BE2C (cell line): ENCODE data around the gene PDE4A.
A peak's percentile ranks its signal among the peaks of the same experiment; 100 is the strongest.

ENCODE experiments used
- DNase-seq: peaks from one replicate; pipeline ENCODE4 v3.0.0-alpha.2; 2020
- H3K27me3 ChIP-seq: fragments of 250-450 bp; sonication (Bioruptor Pico); 2 replicates; pipeline ENCODE4 v1.5.1; 2020; ENCODE audit warnings: mild to moderate bottlenecking
- H3K36me3 ChIP-seq: fragments of 250-450 bp; sonication (Bioruptor Pico); 2 replicates; pipeline ENCODE4 v1.5.1; 2020; ENCODE audit warnings: mild to moderate bottlenecking
- H3K4me1 ChIP-seq: fragments of 250-450 bp; sonication (Bioruptor Pico); 2 replicates; pipeline ENCODE4 v1.5.1; 2020
- H3K4me3 ChIP-seq: 2 replicates; pipeline ENCODE4 v1.5.1; 2011; ENCODE audit warnings: low read depth, low read length
- H3K9me3 ChIP-seq: fragments of 250-450 bp; sonication (Bioruptor Pico); 2 replicates; pipeline ENCODE4 v1.5.1; 2020
- TF ChIP-seq, protein P1 (sequence below): IDR thresholded peaks from 2 replicates; pipeline ENCODE4 v1.5.1; 2012; ENCODE audit warnings: mild to moderate bottlenecking, low read depth, low read length

Gene PDE4A

GRCh38 chr19:10399878-10400277 is 20.5 kb upstream of the PDE4A start:
- H3K36me3 ChIP-seq: peaks cover 24% of the 10 kb centered on the region
- H3K4me1 ChIP-seq: no peaks in the 10 kb centered on the region
- TF ChIP-seq, protein P1, sequence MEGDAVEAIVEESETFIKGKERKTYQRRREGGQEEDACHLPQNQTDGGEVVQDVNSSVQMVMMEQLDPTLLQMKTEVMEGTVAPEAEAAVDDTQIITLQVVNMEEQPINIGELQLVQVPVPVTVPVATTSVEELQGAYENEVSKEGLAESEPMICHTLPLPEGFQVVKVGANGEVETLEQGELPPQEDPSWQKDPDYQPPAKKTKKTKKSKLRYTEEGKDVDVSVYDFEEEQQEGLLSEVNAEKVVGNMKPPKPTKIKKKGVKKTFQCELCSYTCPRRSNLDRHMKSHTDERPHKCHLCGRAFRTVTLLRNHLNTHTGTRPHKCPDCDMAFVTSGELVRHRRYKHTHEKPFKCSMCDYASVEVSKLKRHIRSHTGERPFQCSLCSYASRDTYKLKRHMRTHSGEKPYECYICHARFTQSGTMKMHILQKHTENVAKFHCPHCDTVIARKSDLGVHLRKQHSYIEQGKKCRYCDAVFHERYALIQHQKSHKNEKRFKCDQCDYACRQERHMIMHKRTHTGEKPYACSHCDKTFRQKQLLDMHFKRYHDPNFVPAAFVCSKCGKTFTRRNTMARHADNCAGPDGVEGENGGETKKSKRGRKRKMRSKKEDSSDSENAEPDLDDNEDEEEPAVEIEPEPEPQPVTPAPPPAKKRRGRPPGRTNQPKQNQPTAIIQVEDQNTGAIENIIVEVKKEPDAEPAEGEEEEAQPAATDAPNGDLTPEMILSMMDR: no peak

DNA sequence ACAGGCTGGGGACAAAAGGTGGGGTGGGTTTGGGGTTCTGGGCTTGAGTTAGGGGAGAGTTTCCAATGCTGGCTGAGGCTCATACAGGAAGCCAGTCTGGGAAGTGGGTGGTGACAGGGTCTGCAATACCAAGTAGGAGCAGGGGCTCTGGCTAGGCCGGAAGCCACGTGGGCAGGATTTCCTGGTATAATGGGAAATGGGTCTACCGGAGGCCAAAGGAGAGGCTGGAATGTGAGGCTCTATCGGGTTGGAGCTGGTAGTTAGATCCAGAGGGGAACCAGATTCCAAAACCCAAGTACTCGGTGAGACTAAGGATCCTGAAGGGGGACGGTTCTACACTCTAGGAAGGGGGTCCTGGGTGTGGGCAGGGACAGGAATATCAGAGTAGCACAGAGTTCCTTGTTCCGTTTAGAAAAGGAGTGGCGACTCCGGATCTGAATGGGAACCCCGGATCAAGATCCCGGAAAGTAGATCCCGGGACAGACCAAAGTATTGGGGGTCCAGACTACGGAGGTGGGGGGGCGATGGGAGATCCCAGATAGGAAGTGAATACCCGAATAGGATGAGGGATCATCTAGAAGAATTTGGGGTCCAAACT is 17.8 kb upstream of the PDE4A start:
- Histone ChIP-seq H3K4me3 (peak overlapping the region; percentile 98), H3K27me3 (peaks cover 10% of the 10 kb centered on the region)
- DNase-seq: peak; percentile 68

More at GRCh38 chr19:10399878-10400277, 20.5 kb upstream of the PDE4A start:
- no peak for DNase-seq
- no peaks in the 10 kb centered on the region for H3K9me3 ChIP-seq
- no peaks in the 10 kb centered on the region for H3K27me3 ChIP-seq
- no peak overlapping the region for H3K4me3 ChIP-seq

GRCh38 chr19:10403137-10404021 is 17.0 kb upstream of the PDE4A start, which contains the start of gene CDC37:
TSS of gene CDC37 (minus strand) at chr19:10403542. CDS start at chr19:10403479, 63 bp downstream.
- TF ChIP-seq, protein P1: no peak
- Histone ChIP-seq H3K36me3 (peaks cover 10% of the 10 kb centered on the region), H3K4me1 (no peaks in the 10 kb centered on the region), H3K4me3 (peak within 1 kb of the TSS; percentile 98), H3K27me3 (peaks cover 10% of the 10 kb centered on the region), H3K9me3 (no peaks in the 10 kb centered on the region)
- peak; percentile 98 for DNase-seq

More for the DNA sequence above, 17.8 kb upstream of the PDE4A start:
- Histone ChIP-seq H3K36me3 (peaks cover 12% of the 10 kb centered on the region), H3K4me1 (no peaks in the 10 kb centered on the region), H3K9me3 (no peaks in the 10 kb centered on the region)
- TF ChIP-seq, protein P1: no peak

GRCh38 chr19:10404888-10405820 is 15.2 kb upstream of the PDE4A start:
- no peaks in the 10 kb centered on the region for H3K9me3 ChIP-seq
- peaks cover 10% of the 10 kb centered on the region for H3K27me3 ChIP-seq
- 0 out of 2 replicates have a peak, but pooled peaks cover 3% of the 10 kb centered on the region for H3K36me3 ChIP-seq
- TF ChIP-seq, protein P1: no peak
- H3K4me3 ChIP-seq: peak overlapping the region; percentile 98
- no peak for DNase-seq
- H3K4me1 ChIP-seq: no peaks in the 10 kb centered on the region

- TF ChIP-seq, protein P1: no peak
- DNase-seq: no peak
- Histone ChIP-seq H3K4me1 (no peaks in the 10 kb centered on the region), H3K9me3 (no peaks in the 10 kb centered on the region), H3K36me3 (0 out of 2 replicates have a peak, but pooled peaks cover 1% of the 10 kb centered on the region), H3K4me3 (no peak overlapping the region), H3K27me3 (peaks cover 10% of the 10 kb centered on the region)
Observed at GRCh38 chr19:10406191-10406590, 14.1 kb upstream of the PDE4A start.
